Fibroblast of skin of right biceps (primary cell): ENCODE data around the gene PRKAA2.
"Not testable (repeated sequence)": the region's sequence is repeated elsewhere in the genome, so short reads cannot be mapped to it uniquely, and the experiment has no call there.

ENCODE experiments used
- DNase-seq: peaks from one replicate; pipeline ENCODE4 v3.0.0-alpha.2; 2013

Gene PRKAA2

GRCh38 chr1:56644919-56645676 is at the start of gene PRKAA2:
Gene PRKAA2 (plus strand): TSS chr1:56645314. CDS start chr1:56645388, 74 bp downstream.
- DNase-seq, result peak; percentile 38

- DNase-seq, result not testable (repeated sequence)
Observed at GRCh38 chr1:56595397-56596191, 49.5 kb upstream of the PRKAA2 start.

GRCh38 chr1:56610097-56610496 is 35.0 kb upstream of the PRKAA2 start:
- not testable (repeated sequence) for DNase-seq

GRCh38 chr1:56610770-56611169 is 34.3 kb upstream of the PRKAA2 start:
- not testable (repeated sequence) for DNase-seq

GRCh38 chr1:56617141-56617540 is 28.0 kb upstream of the PRKAA2 start:
- DNase-seq, result peak; percentile 55

- DNase-seq, result peak; percentile 12
Observed at GRCh38 chr1:56625819-56626440, 19.2 kb upstream of the PRKAA2 start.

- peak; percentile 62 for DNase-seq
Observed at GRCh38 chr1:56626546-56626945, 18.6 kb upstream of the PRKAA2 start.

- DNase-seq, result peak; percentile 47
Observed at GRCh38 chr1:56627019-56627635, 18.0 kb upstream of the PRKAA2 start.

- peak; percentile 28 for DNase-seq
Observed at GRCh38 chr1:56627636-56628039, 17.5 kb upstream of the PRKAA2 start.

GRCh38 chr1:56630786-56631185 is 14.3 kb upstream of the PRKAA2 start:
- no peak for DNase-seq

GRCh38 chr1:56631901-56632300 is 13.2 kb upstream of the PRKAA2 start:
- no peak for DNase-seq

GRCh38 chr1:56634981-56635380 is 10.1 kb upstream of the PRKAA2 start:
- no peak for DNase-seq

- DNase-seq, result no peak
Observed at GRCh38 chr1:56638248-56638647, 6.9 kb upstream of the PRKAA2 start.

- DNase-seq, result peak; percentile 8
Observed at GRCh38 chr1:56639211-56639610, 5.9 kb upstream of the PRKAA2 start.

- DNase-seq, result no peak
Observed at GRCh38 chr1:56643661-56644060, 1.5 kb upstream of the PRKAA2 start.

GRCh38 chr1:56644064-56644918 is 823 bp upstream of the PRKAA2 start:
- DNase-seq, result peak; percentile 18

- DNase-seq, result no peak
Observed at GRCh38 chr1:56645677-56646305, 677 bp downstream of the PRKAA2 start.

- DNase-seq, result no peak
Observed at GRCh38 chr1:56646611-56647010, 1.5 kb downstream of the PRKAA2 start.

GRCh38 chr1:56647106-56647505 is 2.0 kb downstream of the PRKAA2 start:
- DNase-seq, result no peak

GRCh38 chr1:56648546-56648945 is 3.4 kb downstream of the PRKAA2 start:
- DNase-seq, result no peak

- DNase-seq, result no peak
Observed at GRCh38 chr1:56654126-56654923, 9.2 kb downstream of the PRKAA2 start.
